Measurements from ENCODE around the gene C1QTNF4.
A peak's percentile ranks its signal among the peaks of the same experiment; 100 is the strongest.
"Not testable (repeated sequence)": the region's sequence is repeated elsewhere in the genome, so short reads cannot be mapped to it uniquely, and the experiment has no call there.

The C1QTNF4 gene

GRCh38 chr11:47593934-47594855 lies at the start of gene C1QTNF4:
Gene C1QTNF4 (minus strand): TSS chr11:47594411. CDS start chr11:47590810, 3,601 bp downstream.
- no peak within 1 kb of the TSS for H3K4me3 ChIP-seq (ENCODE audit: low read depth, low read length)
- no peak for TF ChIP-seq CTCF (IDR thresholded peaks at IDR 0.05; ENCODE audit: borderline replicate concordance, insufficient read depth, low read depth, low read length)

- no peak for TF ChIP-seq CTCF (IDR thresholded peaks at IDR 0.05; ENCODE audit: borderline replicate concordance, insufficient read depth, low read depth, low read length)
Observed at GRCh38 chr11:47642099-47642855, 48.1 kb upstream of the C1QTNF4 start, which contains the start of gene MTCH2. Gene MTCH2 (minus strand): TSS chr11:47642559. CDS start chr11:47642465, 94 bp downstream.

GRCh38 chr11:47641600-47642098 lies 47.4 kb upstream of the C1QTNF4 start:
- no peak for TF ChIP-seq CTCF (IDR thresholded peaks at IDR 0.05; ENCODE audit: borderline replicate concordance, insufficient read depth, low read depth, low read length)
- peak overlapping the region; percentile 65 for H3K4me3 ChIP-seq (ENCODE audit: low read depth, low read length)

More at GRCh38 chr11:47642099-47642855, 48.1 kb upstream of the C1QTNF4 start, which contains the start of gene MTCH2:
- H3K4me3 ChIP-seq (ENCODE audit: low read depth, low read length): peak within 1 kb of the TSS; percentile 65

- H3K4me3 ChIP-seq (ENCODE audit: low read depth, low read length): not testable (repeated sequence)
Observed at GRCh38 chr11:47640506-47640905, 46.3 kb upstream of the C1QTNF4 start.

- not testable (repeated sequence) for H3K4me3 ChIP-seq (ENCODE audit: low read depth, low read length)
Observed at GRCh38 chr11:47636331-47636730, 42.1 kb upstream of the C1QTNF4 start.

GRCh38 chr11:47631473-47631872 lies 37.3 kb upstream of the C1QTNF4 start:
- H3K4me3 ChIP-seq (ENCODE audit: low read depth, low read length): no peak overlapping the region
- TF ChIP-seq CTCF (IDR thresholded peaks at IDR 0.05; ENCODE audit: borderline replicate concordance, insufficient read depth, low read depth, low read length): no peak

- no peak overlapping the region for H3K4me3 ChIP-seq (ENCODE audit: low read depth, low read length)
- no peak for TF ChIP-seq CTCF (IDR thresholded peaks at IDR 0.05; ENCODE audit: borderline replicate concordance, insufficient read depth, low read depth, low read length)
Observed at GRCh38 chr11:47628026-47628425, 33.8 kb upstream of the C1QTNF4 start.

All from GM12875 (cell line).